HG03060 (cell line): ENCODE measurements around the gene NDUFS1.
"Not testable (repeated sequence)": the region's sequence is repeated elsewhere in the genome, so short reads cannot be mapped to it uniquely, and the experiment has no call there.

Source experiments
- ATAC-seq: cut with Tn5 transposase; IDR thresholded peaks from one replicate; pipeline ENCODE4 v1.9.1; 2021; ENCODE audit warnings: low read depth, moderate number of reproducible peaks; ENCODE audit not compliant: unreplicated experiment

The NDUFS1 gene

GRCh38 chr2:206159346-206160124, at the start of gene NDUFS1, which contains the start of gene EEF1B2:
TSS of gene NDUFS1 (minus strand) at chr2:206159444. CDS start at chr2:206153678, 5,766 bp downstream.
TSS of gene EEF1B2 (plus strand) at chr2:206159895. CDS start at chr2:206159980, 85 bp downstream.
- ATAC-seq, result peak; percentile 91

- ATAC-seq, result no peak
Measured at GRCh38 chr2:206208900-206209299, 49.7 kb upstream of the NDUFS1 start.

GRCh38 chr2:206207316-206207715, 48.1 kb upstream of the NDUFS1 start:
- not testable (repeated sequence) for ATAC-seq

GRCh38 chr2:206204710-206205109, 45.5 kb upstream of the NDUFS1 start:
- ATAC-seq, result no peak

- ATAC-seq, result no peak
Measured at GRCh38 chr2:206203331-206203730, 44.1 kb upstream of the NDUFS1 start.

- no peak for ATAC-seq
Measured at GRCh38 chr2:206202446-206202845, 43.2 kb upstream of the NDUFS1 start.

GRCh38 chr2:206201075-206201848, 42.0 kb upstream of the NDUFS1 start:
- ATAC-seq, result no peak

- ATAC-seq, result no peak
Measured at GRCh38 chr2:206198677-206199076, 39.4 kb upstream of the NDUFS1 start.

GRCh38 chr2:206193671-206194357, 34.6 kb upstream of the NDUFS1 start:
- no peak for ATAC-seq

- ATAC-seq, result no peak
Measured at GRCh38 chr2:206192157-206192556, 32.9 kb upstream of the NDUFS1 start.

- ATAC-seq, result no peak
Measured at GRCh38 chr2:206190689-206191088, 31.4 kb upstream of the NDUFS1 start.

GRCh38 chr2:206190111-206190510, 30.9 kb upstream of the NDUFS1 start:
- ATAC-seq, result no peak

- no peak for ATAC-seq
Measured at GRCh38 chr2:206189691-206190090, 30.4 kb upstream of the NDUFS1 start.

- not testable (repeated sequence) for ATAC-seq
Measured at GRCh38 chr2:206181526-206181925, 22.3 kb upstream of the NDUFS1 start.

GRCh38 chr2:206176901-206177300, 17.7 kb upstream of the NDUFS1 start:
- ATAC-seq, result no peak

GRCh38 chr2:206176121-206176520, 16.9 kb upstream of the NDUFS1 start:
- ATAC-seq, result no peak

- ATAC-seq, result no peak
Measured at GRCh38 chr2:206173147-206173546, 13.9 kb upstream of the NDUFS1 start.

- not testable (repeated sequence) for ATAC-seq
Measured at GRCh38 chr2:206171624-206172397, 12.6 kb upstream of the NDUFS1 start.

- ATAC-seq, result not testable (repeated sequence)
Measured at GRCh38 chr2:206168230-206168629, 9.0 kb upstream of the NDUFS1 start.

GRCh38 chr2:206164261-206164862, 5.1 kb upstream of the NDUFS1 start:
- ATAC-seq, result no peak
